Measurements from ENCODE around the gene GRID2. TPM values are rescaled to one million over a fixed set of nuclear protein-coding genes. Genes with fewer than 3 reads are reported as not detected.

GRID2 gene
- total and polyA plus RNA-seq, 7 experiments from 2014 or later, result not detected

GRCh38 chr4:93578942-93579341 lies 1275.2 kb downstream of the GRID2 start:
- no peak for ATAC-seq
- H3K4me1 Mint-ChIP-seq, result no peaks in the 10 kb centered on the region
- H3K27ac ChIP-seq (ENCODE audit: low read depth, low read length), result no peak overlapping the region
- H3K36me3 ChIP-seq (ENCODE audit: control insufficient read depth in 2 of 3, insufficient read depth in 3 of 3, low read length in 3 of 3), result no peaks in the 10 kb centered on the region
- intact Hi-C loops (cut with micrococcal nuclease), result no loop called here
- no peak overlapping the region for H3K27ac Mint-ChIP-seq
- H3K9me3 ChIP-seq (ENCODE audit: control insufficient read depth in 2 of 3, low read length in 3 of 3), result no peaks in the 10 kb centered on the region
- no peak for DNase-seq
- no peak overlapping the region for H3K4me3 Mint-ChIP-seq
- H3K4me1 ChIP-seq (ENCODE audit: control insufficient read depth in 2 of 2, insufficient read depth in 2 of 2, low read length in 2 of 2), result no peaks in the 10 kb centered on the region
- H3K27me3 ChIP-seq (ENCODE audit: control insufficient read depth in 2 of 2, insufficient read depth in 2 of 2, low read length in 2 of 2), result no peaks in the 10 kb centered on the region
- H3K9me3 Mint-ChIP-seq, result peaks cover 0 to 12% (median 4%) of the 10 kb centered on the region in 11 donors
- POLR2A ChIA-PET, result no interaction called here
- no peaks in the 10 kb centered on the region for H3K27me3 Mint-ChIP-seq
- H3K4me3 ChIP-seq (ENCODE audit: low read length), result no peak overlapping the region
- H3K36me3 Mint-ChIP-seq, result no peaks in the 10 kb centered on the region
- CTCF ChIA-PET, result no interaction called here

DNA sequence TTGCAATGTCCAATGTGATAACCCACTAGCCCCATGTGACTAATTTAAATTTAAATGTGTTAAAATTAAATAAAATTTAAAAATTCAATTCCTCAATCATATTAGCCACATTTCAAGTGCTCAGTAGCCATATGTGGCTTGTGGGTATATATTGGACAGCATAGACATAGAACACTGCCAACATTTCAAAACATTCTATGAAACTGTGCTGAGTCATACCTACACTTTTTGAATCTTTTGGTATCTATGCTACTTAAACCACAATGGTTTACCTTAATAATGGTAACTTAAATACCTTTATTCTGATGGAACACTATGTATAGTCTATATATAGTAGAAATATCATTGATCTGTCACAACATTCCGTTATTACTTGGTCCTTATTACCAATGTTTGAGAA lies 1301.4 kb downstream of the GRID2 start:
- Histone ChIP-seq H3K4me3 (ENCODE audit: low read length) (no peak overlapping the region), H3K4me1 (ENCODE audit: control insufficient read depth in 2 of 2, insufficient read depth in 2 of 2, low read length in 2 of 2) (no peaks in the 10 kb centered on the region), H3K36me3 (ENCODE audit: control insufficient read depth in 2 of 3, insufficient read depth in 3 of 3, low read length in 3 of 3) (no peaks in the 10 kb centered on the region), H3K27me3 (ENCODE audit: control insufficient read depth in 2 of 2, insufficient read depth in 2 of 2, low read length in 2 of 2) (no peaks in the 10 kb centered on the region), H3K27ac (ENCODE audit: low read depth, low read length) (no peak overlapping the region), H3K9me3 (ENCODE audit: control insufficient read depth in 2 of 3, low read length in 3 of 3) (no peaks in the 10 kb centered on the region)
- DNase-seq (no peak), ATAC-seq (no peak)
- Mint-ChIP-seq H3K4me3 (no peak overlapping the region), H3K36me3 (no peaks in the 10 kb centered on the region), H3K27me3 (no peaks in the 10 kb centered on the region), H3K9me3 (peaks cover 0 to 32% (median 6%) of the 10 kb centered on the region in 11 donors), H3K4me1 (no peaks in the 10 kb centered on the region), H3K27ac (no peak overlapping the region)
- ChIA-PET CTCF (no interaction called here), POLR2A (no interaction called here)
- intact Hi-C loops (cut with micrococcal nuclease), result no loop called here

DNA sequence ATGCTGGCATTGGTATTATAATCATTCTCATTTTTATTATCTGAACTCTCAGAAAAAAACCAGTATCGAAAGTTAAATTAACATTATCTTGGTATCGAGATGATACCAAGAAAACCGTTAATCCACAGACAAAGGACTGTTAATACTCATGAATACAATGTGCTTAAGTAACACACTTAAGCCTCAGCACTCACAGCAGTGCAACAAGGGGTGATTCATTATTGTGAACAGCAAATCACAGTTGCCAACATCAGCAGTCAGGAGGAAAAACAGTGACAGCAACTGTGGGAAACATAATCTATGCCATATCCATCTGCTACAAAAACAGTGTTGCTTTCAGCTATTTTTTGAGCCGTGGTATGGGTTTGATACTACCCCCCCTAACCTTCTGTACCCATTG lies 1313.8 kb downstream of the GRID2 start:
- Mint-ChIP-seq H3K9me3 (peaks cover 0 to 7% (median 2%) of the 10 kb centered on the region in 11 donors), H3K4me1 (no peaks in the 10 kb centered on the region)
- intact Hi-C loops (cut with micrococcal nuclease), result no loop called here

DNA sequence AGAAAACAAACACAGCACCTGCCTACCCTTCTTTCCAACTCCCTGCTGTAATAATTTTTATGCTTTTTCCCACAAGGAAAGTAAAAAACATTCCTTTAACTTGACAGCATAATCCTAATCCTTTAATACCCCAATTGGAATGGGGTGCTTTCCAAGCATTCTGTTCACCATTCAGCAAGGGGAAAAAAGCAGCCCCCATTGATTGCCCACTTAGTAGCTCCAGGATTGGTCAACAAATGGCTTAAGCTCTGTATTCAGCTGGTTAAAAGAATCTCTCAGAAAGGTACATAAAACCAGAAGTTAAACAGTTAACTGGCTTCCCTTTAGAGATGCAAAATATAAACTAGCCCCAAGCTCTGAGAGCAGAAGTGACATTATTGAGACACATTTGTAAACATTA lies 1330.0 kb downstream of the GRID2 start:
- Mint-ChIP-seq H3K4me3 (no peak overlapping the region), H3K27me3 (no peaks in the 10 kb centered on the region)
- POLR2A ChIA-PET, result no interaction called here

More for the DNA sequence above, 1313.8 kb downstream of the GRID2 start:
- Histone ChIP-seq H3K4me3 (ENCODE audit: low read length) (no peak overlapping the region), H3K36me3 (ENCODE audit: control insufficient read depth in 2 of 3, insufficient read depth in 3 of 3, low read length in 3 of 3) (no peaks in the 10 kb centered on the region), H3K27me3 (ENCODE audit: control insufficient read depth in 2 of 2, insufficient read depth in 2 of 2, low read length in 2 of 2) (no peaks in the 10 kb centered on the region), H3K9me3 (ENCODE audit: control insufficient read depth in 2 of 3, low read length in 3 of 3) (no peaks in the 10 kb centered on the region), H3K27ac (ENCODE audit: low read depth, low read length) (no peak overlapping the region), H3K4me1 (ENCODE audit: control insufficient read depth in 2 of 2, insufficient read depth in 2 of 2, low read length in 2 of 2) (no peaks in the 10 kb centered on the region)
- CTCF ChIA-PET, result no interaction called here
- H3K27me3 Mint-ChIP-seq, result no peaks in the 10 kb centered on the region
- H3K27ac Mint-ChIP-seq, result no peak overlapping the region
- H3K36me3 Mint-ChIP-seq, result peaks cover 0 to 2% (median 0%) of the 10 kb centered on the region in 5 donors
- POLR2A ChIA-PET, result no interaction called here
- no peak for ATAC-seq
- no peak overlapping the region for H3K4me3 Mint-ChIP-seq
- no peak for DNase-seq

GRCh38 chr4:93635943-93636342 lies 1332.2 kb downstream of the GRID2 start:
- intact Hi-C loops (cut with micrococcal nuclease), result no loop called here
- no peaks in the 10 kb centered on the region for H3K4me1 Mint-ChIP-seq
- Histone ChIP-seq H3K27me3 (ENCODE audit: control insufficient read depth in 2 of 2, insufficient read depth in 2 of 2, low read length in 2 of 2) (no peaks in the 10 kb centered on the region), H3K9me3 (ENCODE audit: control insufficient read depth in 2 of 3, low read length in 3 of 3) (no peaks in the 10 kb centered on the region), H3K27ac (ENCODE audit: low read depth, low read length) (no peak overlapping the region), H3K4me3 (ENCODE audit: low read length) (no peak overlapping the region), H3K4me1 (ENCODE audit: control insufficient read depth in 2 of 2, insufficient read depth in 2 of 2, low read length in 2 of 2) (no peaks in the 10 kb centered on the region), H3K36me3 (ENCODE audit: control insufficient read depth in 2 of 3, insufficient read depth in 3 of 3, low read length in 3 of 3) (no peaks in the 10 kb centered on the region)
- no peak overlapping the region for H3K4me3 Mint-ChIP-seq
- ChIA-PET POLR2A (no interaction called here), CTCF (no interaction called here)
- DNase-seq (no peak), ATAC-seq (no peak)
- H3K36me3 Mint-ChIP-seq, result no peaks in the 10 kb centered on the region
- no peaks in the 10 kb centered on the region for H3K27me3 Mint-ChIP-seq
- H3K9me3 Mint-ChIP-seq, result peaks cover 0 to 9% (median 4%) of the 10 kb centered on the region in 11 donors
- H3K27ac Mint-ChIP-seq, result no peak overlapping the region

More for the DNA sequence above, 1330.0 kb downstream of the GRID2 start:
- intact Hi-C loops (cut with micrococcal nuclease), result no loop called here
- no peak for ATAC-seq
- H3K27ac ChIP-seq (ENCODE audit: low read depth, low read length), result no peak overlapping the region
- H3K36me3 ChIP-seq (ENCODE audit: control insufficient read depth in 2 of 3, insufficient read depth in 3 of 3, low read length in 3 of 3), result no peaks in the 10 kb centered on the region
- no peaks in the 10 kb centered on the region for H3K4me1 ChIP-seq (ENCODE audit: control insufficient read depth in 2 of 2, insufficient read depth in 2 of 2, low read length in 2 of 2)
- no peak overlapping the region for H3K4me3 ChIP-seq (ENCODE audit: low read length)
- H3K9me3 ChIP-seq (ENCODE audit: control insufficient read depth in 2 of 3, low read length in 3 of 3), result no peaks in the 10 kb centered on the region
- CTCF ChIA-PET, result no interaction called here
- no peaks in the 10 kb centered on the region for H3K27me3 ChIP-seq (ENCODE audit: control insufficient read depth in 2 of 2, insufficient read depth in 2 of 2, low read length in 2 of 2)
- Mint-ChIP-seq H3K4me1 (no peaks in the 10 kb centered on the region), H3K36me3 (no peaks in the 10 kb centered on the region), H3K9me3 (peaks cover 0 to 13% (median 4%) of the 10 kb centered on the region in 11 donors), H3K27ac (no peak overlapping the region)
- no peak for DNase-seq

GRCh38 chr4:93645120-93645519 lies 1341.4 kb downstream of the GRID2 start:
- no peaks in the 10 kb centered on the region for H3K36me3 ChIP-seq (ENCODE audit: control insufficient read depth in 2 of 3, insufficient read depth in 3 of 3, low read length in 3 of 3)
- H3K9me3 Mint-ChIP-seq, result peaks cover 0 to 6% (median 0%) of the 10 kb centered on the region in 11 donors
- intact Hi-C loops (cut with micrococcal nuclease), result no loop called here
- H3K9me3 ChIP-seq (ENCODE audit: control insufficient read depth in 2 of 3, low read length in 3 of 3), result no peaks in the 10 kb centered on the region
- DNase-seq, result no peak
- no peak overlapping the region for H3K4me3 ChIP-seq (ENCODE audit: low read length)
- no peak overlapping the region for H3K27ac Mint-ChIP-seq
- no peaks in the 10 kb centered on the region for H3K36me3 Mint-ChIP-seq
- H3K27me3 ChIP-seq (ENCODE audit: control insufficient read depth in 2 of 2, insufficient read depth in 2 of 2, low read length in 2 of 2), result no peaks in the 10 kb centered on the region
- no peak for ATAC-seq
- no peak overlapping the region for H3K4me3 Mint-ChIP-seq
- ChIA-PET POLR2A (no interaction called here), CTCF (interaction anchor here (0.7 kb wide), 1 partner anchor 69 kb away, joined by 3 read pairs; no protein-coding TSS in a partner anchor)
- no peaks in the 10 kb centered on the region for H3K4me1 ChIP-seq (ENCODE audit: control insufficient read depth in 2 of 2, insufficient read depth in 2 of 2, low read length in 2 of 2)
- no peaks in the 10 kb centered on the region for H3K4me1 Mint-ChIP-seq
- no peaks in the 10 kb centered on the region for H3K27me3 Mint-ChIP-seq
- H3K27ac ChIP-seq (ENCODE audit: low read depth, low read length), result no peak overlapping the region

DNA sequence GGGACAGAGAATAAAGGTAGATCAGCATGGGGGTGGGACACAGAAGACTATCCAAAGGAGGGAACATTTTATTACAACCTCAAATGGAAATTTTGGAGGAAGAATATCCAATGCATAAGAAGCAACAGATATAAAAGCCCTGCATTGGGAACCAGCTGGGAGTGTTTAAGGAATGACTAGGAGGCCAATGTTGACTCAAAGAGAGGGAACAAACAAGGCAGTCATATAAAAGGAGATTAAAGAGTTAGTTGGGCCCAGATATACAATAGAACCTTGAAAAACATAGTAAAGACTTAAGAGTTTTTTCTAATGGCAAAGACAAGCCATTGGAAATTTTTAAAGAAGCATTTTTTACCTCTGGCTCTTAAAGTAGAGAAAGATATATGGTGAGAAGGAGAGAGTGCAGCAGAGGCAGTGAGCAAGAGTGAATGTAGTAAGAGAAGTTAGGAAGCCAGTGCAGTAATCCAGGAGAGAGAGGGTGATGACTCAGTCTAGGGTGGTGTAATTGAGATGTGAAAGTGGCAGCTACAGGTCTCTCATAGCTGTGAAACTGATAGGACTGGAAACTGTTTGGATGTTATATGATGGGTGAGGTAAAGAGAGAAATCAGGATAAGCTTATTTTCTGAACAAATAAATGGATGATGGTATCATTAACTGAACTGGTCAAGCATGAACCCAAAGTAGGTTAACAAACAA lies 1342.6 kb downstream of the GRID2 start:
- Histone ChIP-seq H3K27me3 (ENCODE audit: control insufficient read depth in 2 of 2, insufficient read depth in 2 of 2, low read length in 2 of 2) (no peaks in the 10 kb centered on the region), H3K4me1 (ENCODE audit: control insufficient read depth in 2 of 2, insufficient read depth in 2 of 2, low read length in 2 of 2) (no peaks in the 10 kb centered on the region), H3K9me3 (ENCODE audit: control insufficient read depth in 2 of 3, low read length in 3 of 3) (no peaks in the 10 kb centered on the region), H3K4me3 (ENCODE audit: low read length) (no peak overlapping the region), H3K27ac (ENCODE audit: low read depth, low read length) (no peak overlapping the region), H3K36me3 (ENCODE audit: control insufficient read depth in 2 of 3, insufficient read depth in 3 of 3, low read length in 3 of 3) (no peaks in the 10 kb centered on the region)
- no peak for ATAC-seq
- no peaks in the 10 kb centered on the region for H3K27me3 Mint-ChIP-seq
- H3K9me3 Mint-ChIP-seq, result peaks cover 0 to 6% (median 0%) of the 10 kb centered on the region in 11 donors
- no peaks in the 10 kb centered on the region for H3K4me1 Mint-ChIP-seq
- H3K4me3 Mint-ChIP-seq, result no peak overlapping the region
- H3K27ac Mint-ChIP-seq, result no peak overlapping the region
- CTCF ChIA-PET, result no interaction called here
- no peaks in the 10 kb centered on the region for H3K36me3 Mint-ChIP-seq
- no peak for DNase-seq
- POLR2A ChIA-PET, result no interaction called here
- intact Hi-C loops (cut with micrococcal nuclease), result no loop called here
